HG03045 (cell line): ENCODE measurements around the gene EZH2.

Experiments
- ATAC-seq: cut with Tn5 transposase; IDR thresholded peaks from one replicate; pipeline ENCODE4 v1.9.1; 2021; ENCODE audit warnings: mild to moderate bottlenecking, moderate library complexity; ENCODE audit not compliant: unreplicated experiment

Gene EZH2

DNA sequence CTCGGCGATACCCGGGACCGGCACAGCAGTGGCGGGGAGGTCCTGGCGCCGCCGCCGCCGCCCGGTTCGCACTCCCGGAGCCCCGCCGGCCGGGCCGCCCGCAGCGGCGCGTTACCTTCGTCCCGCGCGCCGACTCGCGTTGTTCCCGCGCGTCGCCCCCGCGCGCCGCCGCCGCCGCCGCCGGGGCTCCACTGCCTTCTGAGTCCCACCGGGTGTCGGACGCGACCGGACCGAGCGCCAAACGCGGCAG is at the start of gene EZH2:
TSS of gene EZH2 (minus strand) at position 243 of the 250 bp plus-strand sequence. CDS start 36,993 bp downstream, outside the sequence.
- peak; percentile 33 for ATAC-seq

DNA sequence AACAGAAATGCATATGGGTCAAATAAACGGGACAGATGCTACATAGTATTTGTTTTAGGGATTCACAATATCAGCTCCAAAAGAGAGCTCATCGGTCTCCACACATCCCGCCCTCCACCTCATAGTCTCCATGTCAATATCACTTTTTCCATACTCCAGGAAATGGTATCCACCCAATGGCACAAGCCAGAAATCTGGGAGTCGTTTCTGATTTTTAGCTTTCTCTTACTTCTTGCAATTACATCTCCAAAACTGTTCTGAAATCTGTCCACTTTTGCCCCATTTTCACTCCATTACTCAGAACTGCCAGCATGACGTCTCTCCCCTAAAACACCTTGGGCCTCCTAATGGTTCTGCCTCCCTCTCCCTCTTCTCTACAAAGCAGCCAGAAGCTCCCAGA is 47.4 kb upstream of the EZH2 start:
- ATAC-seq = no peak

DNA sequence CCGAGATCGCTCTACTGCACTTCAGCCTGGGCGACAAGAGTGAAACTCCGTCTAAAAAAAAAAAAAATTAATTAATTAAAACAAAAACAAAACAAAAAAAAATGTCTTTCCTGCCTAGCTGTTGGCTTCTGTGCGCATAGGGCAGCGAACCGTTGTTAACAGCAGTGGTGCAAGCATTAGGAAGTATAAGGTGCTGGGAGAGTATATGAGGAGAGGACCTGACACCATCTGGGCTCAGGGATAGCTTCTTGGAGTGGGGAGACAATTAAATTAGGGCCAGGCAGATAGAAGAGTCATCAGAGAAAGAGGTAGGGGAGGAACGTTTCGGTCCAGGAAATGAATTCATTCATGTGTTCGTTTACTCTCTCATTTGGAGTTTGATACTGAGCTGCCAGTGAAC is 46.2 kb upstream of the EZH2 start:
- ATAC-seq = no peak

DNA sequence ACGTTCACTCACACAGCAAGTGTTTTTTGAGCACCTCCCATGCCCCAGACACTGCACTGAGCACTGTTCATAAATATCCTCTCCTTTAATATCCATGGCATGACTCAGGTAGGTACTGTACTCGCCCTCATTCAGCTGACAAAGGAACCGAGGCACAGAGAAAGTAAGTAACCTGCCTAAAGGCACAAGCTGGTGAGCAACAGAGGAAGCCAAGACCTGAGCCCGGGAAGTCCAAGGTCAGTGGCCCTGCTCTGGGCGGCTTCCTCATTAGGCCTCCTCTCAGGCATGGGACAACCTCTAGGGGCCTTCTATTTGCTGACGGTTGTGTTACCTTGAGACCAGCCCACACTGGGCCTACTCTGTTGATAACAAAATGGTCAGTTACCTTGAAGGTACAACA is 45.1 kb upstream of the EZH2 start:
- no peak for ATAC-seq

DNA sequence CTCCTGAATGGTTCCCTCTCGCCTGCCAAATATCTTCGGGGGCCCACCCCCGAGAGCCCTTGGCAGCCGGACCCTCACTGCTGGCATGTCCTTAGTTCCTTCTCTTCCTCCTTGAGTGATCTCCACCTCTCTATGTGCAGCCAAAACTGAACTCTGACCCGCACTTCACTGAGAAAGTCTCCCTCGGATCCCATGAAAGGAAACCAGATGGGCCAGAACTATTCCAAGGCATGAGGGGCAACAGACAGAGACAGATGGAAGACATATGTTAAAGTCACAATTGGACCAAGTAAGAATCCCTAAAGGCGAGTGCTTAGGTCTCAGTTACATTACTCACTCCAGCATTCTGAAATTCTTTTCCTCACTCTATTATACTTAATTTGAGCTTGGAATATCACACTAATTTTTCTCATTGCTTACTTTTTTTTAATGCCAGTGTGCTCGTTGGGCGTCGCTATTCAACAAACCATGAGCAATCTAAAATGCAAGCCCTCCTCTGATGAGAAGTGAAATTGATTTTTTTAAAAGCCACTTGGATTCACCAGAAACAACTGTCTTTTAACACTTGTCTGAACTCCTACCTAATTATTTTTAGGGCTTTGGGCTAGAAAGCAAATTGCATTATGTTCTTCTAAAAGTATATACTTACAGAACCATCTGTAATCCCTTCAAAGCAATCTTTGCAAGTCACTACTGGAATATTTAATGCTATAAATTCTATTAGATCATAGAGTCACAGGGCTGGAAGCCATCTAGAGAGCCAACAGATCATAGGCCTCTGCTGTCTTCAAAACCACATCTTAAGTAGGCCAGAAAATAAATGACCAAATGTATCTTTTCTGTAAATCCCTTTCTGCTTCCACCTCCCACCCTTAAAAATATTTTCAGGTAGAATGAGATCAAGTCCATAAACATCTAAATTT is 43.3 kb upstream of the EZH2 start:
- no peak for ATAC-seq

DNA sequence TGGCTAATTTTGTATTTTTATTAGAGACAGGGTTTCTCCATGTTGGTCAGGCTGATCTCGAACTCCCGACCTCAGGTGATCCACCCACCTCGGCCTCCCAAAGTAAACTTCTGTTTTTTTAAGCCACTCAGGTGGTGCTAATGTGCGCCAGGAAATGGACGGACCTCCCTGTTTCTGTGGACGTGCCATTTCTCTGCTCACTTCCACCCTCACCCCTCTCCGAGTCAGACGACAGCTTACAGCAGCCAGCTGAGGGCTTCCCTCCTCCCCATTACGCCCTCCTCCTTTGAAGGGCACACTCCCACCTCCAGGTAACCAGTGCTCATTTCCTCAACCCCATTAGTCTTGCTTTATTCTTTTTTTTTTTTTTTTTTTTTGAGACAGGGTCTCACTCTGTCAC is 41.7 kb upstream of the EZH2 start:
- ATAC-seq = no peak

DNA sequence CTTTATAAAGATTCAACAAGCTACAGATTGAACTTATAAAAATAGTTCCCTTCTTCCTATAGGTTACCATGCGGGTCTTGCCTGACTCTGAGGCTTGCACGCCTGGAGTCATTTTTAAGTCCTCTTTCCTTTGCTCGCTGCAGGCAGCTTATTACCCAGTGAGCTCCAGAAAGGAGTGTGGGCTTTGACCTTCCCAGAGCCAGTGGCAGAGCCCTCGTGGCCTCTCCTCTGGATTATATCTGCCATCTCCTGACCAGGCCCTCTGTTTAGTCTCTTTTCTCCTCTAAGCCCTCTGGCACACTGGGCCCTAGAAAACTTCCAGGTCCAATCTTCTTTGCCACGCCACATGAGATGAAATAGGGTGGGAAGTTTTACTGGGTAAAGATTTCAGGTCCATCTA is 39.9 kb upstream of the EZH2 start:
- ATAC-seq = no peak

DNA sequence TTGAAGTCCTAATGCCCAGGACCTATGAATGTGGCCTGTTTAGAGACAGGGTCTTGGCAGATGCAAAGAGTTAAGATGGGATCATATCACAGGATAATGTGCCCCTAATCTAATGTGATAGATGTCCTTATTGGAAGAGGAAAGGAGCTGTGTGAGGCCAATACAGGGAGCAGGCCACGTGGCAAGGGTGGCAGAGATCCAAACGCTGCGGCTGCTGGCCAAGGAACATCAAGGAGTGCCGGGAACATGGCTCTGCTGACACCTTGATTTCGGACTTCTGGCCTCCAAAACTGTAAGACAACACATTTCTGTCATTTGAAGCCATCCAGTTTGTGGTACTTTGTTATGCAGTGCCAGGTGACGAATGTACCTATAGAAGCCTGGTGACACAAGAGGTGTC is 37.7 kb upstream of the EZH2 start:
- no peak for ATAC-seq

DNA sequence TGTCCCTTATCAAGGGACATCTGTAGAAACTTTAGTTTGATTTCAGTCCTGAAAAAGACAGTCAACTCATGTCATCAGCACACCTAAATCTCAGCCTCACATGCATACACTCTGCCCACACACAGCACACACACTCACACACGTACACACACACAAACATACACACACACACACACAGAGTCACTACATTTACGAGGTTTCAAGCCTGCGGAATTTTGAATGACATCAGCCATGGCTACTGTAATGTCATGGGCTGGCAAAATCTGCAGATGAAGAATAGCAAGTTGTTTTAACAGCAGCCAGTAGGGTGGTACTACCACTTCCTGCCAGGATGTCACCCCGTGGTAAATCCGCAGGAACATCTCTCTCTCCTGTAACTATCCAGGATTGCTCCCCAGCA is 37.1 kb upstream of the EZH2 start:
- ATAC-seq = no peak

DNA sequence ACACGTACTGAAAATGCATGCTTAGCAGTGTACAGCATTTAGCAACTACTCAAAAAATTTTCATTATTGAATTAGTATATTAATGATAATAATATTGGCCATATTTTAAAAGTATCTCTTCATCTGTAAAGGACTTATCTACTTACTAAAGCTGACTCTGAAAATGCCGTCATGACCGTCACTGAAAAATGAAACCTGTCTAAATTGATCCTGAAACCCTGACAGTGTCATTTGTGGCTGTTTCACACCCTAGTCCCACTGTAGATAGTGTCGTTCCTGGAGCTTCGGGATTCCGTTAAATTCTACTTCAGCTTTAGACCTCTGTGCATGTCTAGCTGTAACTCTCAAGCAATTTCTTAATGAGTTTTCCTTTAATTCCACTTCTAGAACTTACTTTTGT is 35.8 kb upstream of the EZH2 start:
- ATAC-seq = peak; percentile 58

DNA sequence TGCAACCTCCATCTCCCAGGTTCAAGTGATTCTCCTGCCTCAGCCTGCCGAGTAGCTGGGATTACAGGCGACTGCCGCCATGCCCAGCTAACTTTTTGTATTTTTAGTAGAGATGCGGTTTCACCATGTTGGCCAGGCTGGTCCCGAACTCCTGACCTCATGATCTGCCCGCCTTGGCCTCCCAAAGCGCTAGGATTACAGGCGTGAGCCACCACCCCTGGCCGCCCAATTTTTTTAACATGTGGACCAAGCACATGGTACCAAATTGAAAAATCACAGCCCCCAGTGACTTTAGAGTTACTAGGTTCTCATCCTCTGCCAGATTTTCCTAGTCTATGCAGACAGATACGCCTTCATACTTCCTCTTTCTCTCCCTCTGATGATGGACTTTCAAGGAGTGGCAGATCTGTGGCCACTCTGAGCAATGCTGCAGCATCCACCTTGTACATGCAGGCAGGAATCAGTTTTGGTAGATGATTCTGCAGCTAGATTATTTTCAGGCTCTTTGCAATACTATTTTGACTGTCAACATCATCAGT is 34.0 kb upstream of the EZH2 start:
- ATAC-seq = no peak

DNA sequence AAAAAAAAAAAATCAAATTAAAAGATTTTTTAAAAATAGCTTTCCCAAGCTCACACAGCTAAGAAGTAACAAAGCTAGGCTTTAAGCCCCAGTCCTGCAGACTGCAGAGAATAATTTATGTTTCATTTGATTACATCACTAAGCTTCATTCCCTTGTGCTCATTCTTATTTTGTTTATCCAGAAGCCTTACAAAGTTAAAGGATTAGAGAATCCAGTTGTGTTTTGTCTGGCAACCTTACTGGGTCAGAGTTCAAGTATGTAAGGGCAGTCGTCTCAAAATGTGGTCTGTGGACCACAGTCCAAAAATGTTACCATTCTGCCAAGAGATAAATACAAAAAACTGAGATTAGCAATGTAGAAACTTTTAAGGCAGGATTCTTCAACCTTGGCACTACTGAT is 32.1 kb upstream of the EZH2 start:
- no peak for ATAC-seq

DNA sequence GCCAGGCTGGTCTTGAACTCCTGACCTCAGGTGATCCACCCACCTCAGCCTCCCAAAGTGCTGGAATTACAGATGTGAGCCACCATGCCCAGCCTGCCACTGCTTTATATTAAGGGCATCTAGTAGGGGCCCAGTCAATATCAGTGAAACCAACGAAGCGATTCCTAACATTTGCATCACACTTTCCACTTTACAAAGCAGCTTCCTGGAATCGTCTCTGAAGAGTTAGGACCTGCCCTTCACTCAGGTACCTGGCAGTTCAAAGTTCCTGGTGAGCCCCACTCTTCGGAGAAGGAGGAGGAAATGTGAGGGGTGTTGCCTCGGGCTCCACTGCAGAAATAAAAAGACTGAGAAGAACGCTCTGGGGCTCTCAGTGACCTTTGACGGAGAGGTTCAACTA is 31.1 kb upstream of the EZH2 start:
- ATAC-seq = no peak

DNA sequence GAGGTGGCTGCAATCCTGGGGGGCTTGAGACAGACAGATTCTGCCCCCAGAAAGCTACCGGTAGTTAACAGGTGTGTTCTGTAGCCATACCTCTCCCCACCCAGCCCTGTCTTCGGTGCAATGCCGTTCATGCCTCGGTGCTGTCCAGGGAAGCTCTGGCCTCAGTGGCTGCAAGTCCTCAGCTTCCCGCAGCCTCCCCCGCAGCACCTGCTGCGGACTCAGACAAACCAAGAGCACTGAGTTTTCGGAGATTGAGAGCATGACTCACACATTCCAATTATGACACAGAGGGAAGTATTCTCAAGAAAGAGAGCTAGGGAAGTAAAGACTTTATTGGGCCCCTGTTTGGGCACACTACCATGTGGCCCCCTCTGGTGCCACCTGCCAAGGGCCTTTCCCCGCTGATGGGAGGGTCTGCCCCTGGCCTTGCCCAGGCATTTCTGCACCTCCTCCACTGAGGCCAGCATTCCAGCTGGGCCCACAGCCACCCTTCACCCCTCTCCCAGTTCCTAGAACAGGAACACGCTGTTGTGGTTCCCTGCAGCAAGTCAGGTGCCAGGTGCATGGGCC is 30.2 kb upstream of the EZH2 start:
- ATAC-seq = peak; percentile 65

DNA sequence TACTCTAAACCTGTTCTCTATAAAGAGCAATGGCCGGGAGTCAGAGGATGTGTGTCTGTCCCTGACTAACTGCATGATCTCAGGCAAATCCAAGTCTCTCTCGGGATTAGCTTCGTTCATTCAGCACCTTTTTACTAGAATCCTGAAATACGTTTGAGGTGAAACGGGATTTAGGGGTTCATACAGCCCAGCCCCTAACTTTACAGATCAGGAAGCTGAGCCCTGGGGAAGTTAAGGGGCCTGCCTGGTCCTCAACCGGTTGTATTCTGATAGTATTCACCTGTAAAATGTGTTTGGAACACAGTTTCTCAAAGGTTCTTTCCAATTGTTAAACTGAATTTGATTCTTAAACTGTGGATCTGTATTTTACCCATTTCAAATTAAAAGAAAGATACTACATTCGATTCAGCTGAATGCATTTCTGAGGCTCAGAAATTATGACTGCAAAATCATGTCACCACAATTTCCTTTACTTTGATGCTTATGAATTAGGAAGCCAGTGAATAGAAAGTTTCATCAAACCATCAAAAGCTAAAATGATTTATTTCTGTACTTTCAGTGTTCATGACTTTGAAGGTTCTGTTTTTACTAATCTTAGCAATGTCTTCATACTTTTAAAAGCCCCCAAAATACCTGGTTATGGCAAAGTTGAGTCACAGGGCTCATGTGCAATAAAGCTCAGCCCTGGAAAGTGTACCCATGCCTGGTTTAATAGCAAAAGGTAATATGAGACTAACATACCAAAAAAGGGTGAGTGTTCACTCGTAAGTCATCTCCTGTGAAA is 28.9 kb upstream of the EZH2 start:
- ATAC-seq = peak; percentile 44

DNA sequence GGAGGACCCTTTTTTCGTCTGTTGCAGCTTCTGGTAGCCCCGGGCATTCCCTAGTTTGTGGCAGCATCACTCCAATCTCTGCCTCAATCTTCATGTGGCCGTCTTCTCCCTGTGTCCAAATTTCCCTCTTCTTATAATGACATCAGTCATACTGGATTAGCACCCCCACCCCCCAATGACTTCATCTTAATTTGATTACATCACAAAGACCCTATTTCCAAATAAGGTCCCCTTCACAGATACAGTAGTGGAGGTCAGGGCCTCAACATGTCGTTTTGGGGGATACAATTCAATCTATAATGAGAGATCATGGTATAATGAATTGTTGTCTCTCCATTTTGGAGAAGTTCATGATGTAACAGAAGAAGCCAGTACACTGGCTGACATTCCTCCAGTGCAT is 28.1 kb upstream of the EZH2 start:
- ATAC-seq = no peak

DNA sequence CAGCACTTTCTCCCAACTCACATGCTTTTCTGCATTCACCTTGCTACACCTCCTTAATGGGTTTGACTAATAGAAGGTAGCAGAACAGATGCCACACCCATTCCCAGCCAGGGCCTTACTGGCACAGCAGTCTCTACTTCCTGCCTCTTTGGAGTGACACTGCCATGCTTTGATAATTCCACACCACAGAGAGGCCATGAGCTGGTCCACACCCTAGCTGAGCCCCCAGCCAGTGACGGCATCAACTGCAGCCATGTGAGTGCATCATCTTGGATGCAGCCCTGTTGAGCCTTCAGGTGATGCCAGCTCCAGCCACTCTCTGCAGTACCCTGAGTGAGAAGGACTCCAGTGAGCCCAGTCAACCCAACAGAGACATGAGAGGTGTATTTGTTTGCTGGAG is 27.5 kb upstream of the EZH2 start:
- ATAC-seq = no peak

DNA sequence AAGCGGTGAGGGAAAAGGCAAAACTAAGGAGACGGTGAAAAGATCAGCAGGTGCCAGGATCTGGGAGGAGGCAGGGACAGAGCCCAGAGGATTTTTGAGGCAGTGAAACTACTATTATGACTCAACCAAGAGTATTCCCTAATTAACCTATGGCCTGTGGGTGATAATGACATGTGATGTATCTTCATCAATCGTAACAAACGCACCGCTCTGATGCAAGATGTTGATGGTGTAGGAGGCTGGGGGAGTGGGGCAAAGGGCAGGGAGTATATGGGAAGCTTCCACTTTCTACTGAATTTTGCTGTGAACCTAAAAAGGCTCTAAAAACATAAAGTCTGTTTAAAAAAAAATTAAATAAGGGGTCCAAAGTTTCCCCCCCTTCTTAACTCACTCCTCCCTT is 25.5 kb upstream of the EZH2 start:
- no peak for ATAC-seq

DNA sequence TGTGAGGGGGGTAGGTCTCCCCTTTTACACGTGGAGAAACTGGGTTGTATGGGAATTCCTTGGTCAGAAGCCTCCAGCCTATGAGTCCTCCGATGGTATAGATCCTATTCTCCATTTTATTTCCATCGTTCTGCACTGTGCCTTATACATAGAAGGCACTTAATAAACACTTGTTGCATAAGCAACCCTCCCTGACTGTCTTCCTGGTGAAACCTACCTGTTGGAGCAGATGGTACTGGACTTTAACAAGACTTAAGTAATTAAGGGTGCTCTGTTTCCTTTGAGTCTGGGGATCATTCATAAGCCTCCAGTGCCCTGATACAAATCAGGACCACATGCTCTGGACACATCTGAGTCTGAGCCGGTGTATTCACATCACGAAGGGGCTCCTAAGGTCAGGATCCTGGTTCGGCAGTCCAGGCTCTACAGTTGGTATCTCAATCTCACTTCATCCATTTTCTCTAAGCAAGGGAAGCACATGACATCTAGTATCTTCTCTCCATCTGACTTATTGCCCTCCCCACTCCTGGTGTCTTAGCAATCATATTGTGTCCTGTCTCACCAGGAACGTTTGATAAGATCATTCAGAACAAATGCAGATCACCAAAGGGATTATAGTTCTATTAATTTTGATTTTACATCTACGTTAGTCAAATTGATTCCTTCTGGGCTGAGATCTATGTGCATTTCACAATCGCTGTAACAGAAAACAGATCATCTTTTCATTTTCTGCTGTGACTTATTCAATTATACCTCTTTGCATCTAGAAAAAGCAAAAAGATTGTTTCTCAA is 22.8 kb upstream of the EZH2 start:
- ATAC-seq = no peak

DNA sequence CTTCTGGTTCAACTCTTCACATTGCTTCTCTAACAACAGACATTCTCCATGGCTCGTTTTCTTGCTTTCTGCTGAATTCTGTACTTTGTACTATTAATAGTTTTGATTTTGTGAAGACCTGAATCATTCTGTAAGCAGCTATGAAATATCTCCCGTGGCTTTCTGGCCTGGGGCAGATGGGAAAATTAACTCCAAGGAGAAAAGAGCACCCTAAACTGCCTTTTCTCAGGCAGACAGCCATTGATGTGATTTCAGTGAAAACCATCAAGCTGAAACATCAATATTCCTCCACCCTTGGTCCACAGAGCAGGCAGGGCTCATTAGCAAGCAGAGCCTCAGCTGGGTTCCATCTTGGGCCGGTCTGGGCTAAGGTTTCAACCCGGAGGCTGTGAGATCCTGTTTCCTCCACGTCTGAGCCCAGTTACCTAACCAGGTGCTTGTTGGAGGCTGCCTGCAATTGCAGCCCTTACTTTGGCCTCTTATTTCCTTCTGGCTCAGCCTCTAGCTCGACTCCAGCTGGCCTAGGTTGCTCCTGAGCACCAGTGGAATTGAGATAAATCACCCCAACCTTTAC is 21.1 kb upstream of the EZH2 start:
- no peak for ATAC-seq

DNA sequence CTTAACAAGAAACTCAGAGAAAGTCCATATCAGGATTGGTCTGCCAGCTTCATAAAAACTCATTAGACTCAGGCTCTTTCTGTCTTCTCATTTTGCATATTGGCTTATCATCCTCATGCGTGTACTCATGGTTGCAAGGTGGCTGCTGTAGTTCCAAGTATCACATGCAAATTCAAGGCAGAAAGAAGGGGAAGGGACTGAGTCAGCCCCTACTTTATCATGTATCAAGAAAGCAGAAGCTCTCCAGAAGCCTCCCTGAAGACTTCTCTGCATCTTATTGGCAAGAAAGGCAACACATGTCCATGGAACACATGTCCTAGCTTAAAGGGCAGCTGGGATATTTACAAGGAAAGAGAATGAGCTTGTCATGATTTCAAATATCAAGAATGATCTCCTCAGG is 19.4 kb upstream of the EZH2 start:
- ATAC-seq = no peak
